Activated CD8-positive, alpha-beta T cell treated with anti-CD3 and anti-CD28 coated beads for 36 hours (primary cell): ENCODE results near the gene MIPOL1. TPM values are rescaled to one million over a fixed set of nuclear protein-coding genes. Genes with fewer than 3 reads are reported as not detected.

Source experiments
- ATAC-seq: fragments of 200-7000 bp; cut with Tn5 transposase; one replicate; pipeline ENCODE4 v1.10.0; 2021; ENCODE audit warnings: mild to moderate bottlenecking, moderate library complexity
- CTCF ChIA-PET: fragments of 350-600 bp; sonication (Branson Sonifier 250); formaldehyde crosslinking; loops from one replicate; lab custom pipeline; 2021; ENCODE audit warnings: antibody characterized with exemption; lab: Charles Lee
- POLR2A ChIA-PET: fragments of 350-600 bp; sonication (Branson Sonifier 250); formaldehyde crosslinking; loops from one replicate; lab custom pipeline; 2021; ENCODE audit warnings: antibody characterized with exemption; lab: Charles Lee
- DNase-seq: peaks from one replicate; pipeline ENCODE4 v3.0.0-alpha.2; 2020
- H3K27ac Mint-ChIP-seq: one replicate; pipeline ENCODE4 v1.8.0; 2021; ENCODE audit warnings: mild to moderate bottlenecking, mixed read lengths
- H3K27me3 Mint-ChIP-seq: one replicate; pipeline ENCODE4 v1.8.0; 2021; ENCODE audit warnings: mixed read lengths
- H3K36me3 Mint-ChIP-seq: one replicate; pipeline ENCODE4 v1.8.0; 2021; ENCODE audit warnings: low read depth, mixed read lengths
- H3K4me1 Mint-ChIP-seq: one replicate; pipeline ENCODE4 v1.8.0; 2021; ENCODE audit warnings: low read depth, mixed read lengths
- H3K4me3 Mint-ChIP-seq: one replicate; pipeline ENCODE4 v1.8.0; 2021; ENCODE audit warnings: mild to moderate bottlenecking, moderate library complexity, mixed read lengths
- H3K9me3 Mint-ChIP-seq: one replicate; pipeline ENCODE4 v1.8.0; 2021; ENCODE audit warnings: mixed read lengths
- CTCF ChIP-seq: fragments of 200-600 bp; IDR thresholded peaks from one replicate; pipeline ENCODE4 v1.8.0; 2022; ENCODE audit warnings: antibody characterized with exemption, mild to moderate bottlenecking
- intact Hi-C: fragments of 100-400 bp; cut with micrococcal nuclease; formaldehyde crosslinking; loops from one replicate; pipeline ENCODE4 v1.10.0; 2022
- total RNA-seq, 2 experiments: library from RNA; stranded (reverse); gene quantifications; one replicate each; pipeline ENCODE4 v1.2.3, GENCODE V29; 2021

MIPOL1 gene
- total RNA-seq, 2 experiments from 2014 or later: not detected

GRCh38 chr14:37252434-37252833, 54.7 kb downstream of the MIPOL1 start:
- H3K36me3 Mint-ChIP-seq: no peaks in the 10 kb centered on the region
- DNase-seq: no peak
- no peak overlapping the region for H3K4me3 Mint-ChIP-seq
- no peak for TF ChIP-seq CTCF
- intact Hi-C loops: no loop called here
- H3K4me1 Mint-ChIP-seq: no peaks in the 10 kb centered on the region
- ChIA-PET CTCF (no interaction called here), POLR2A (no interaction called here)
- H3K27me3 Mint-ChIP-seq: no peaks in the 10 kb centered on the region
- no peak for ATAC-seq
- H3K27ac Mint-ChIP-seq: no peak overlapping the region
- no peaks in the 10 kb centered on the region for H3K9me3 Mint-ChIP-seq

GRCh38 chr14:37253905-37254304, 56.2 kb downstream of the MIPOL1 start:
- H3K36me3 Mint-ChIP-seq: no peaks in the 10 kb centered on the region
- TF ChIP-seq CTCF: no peak
- DNase-seq: no peak
- H3K4me1 Mint-ChIP-seq: no peaks in the 10 kb centered on the region
- no peaks in the 10 kb centered on the region for H3K9me3 Mint-ChIP-seq
- ChIA-PET CTCF (no interaction called here), POLR2A (no interaction called here)
- H3K4me3 Mint-ChIP-seq: no peak overlapping the region
- intact Hi-C loops: no loop called here
- no peaks in the 10 kb centered on the region for H3K27me3 Mint-ChIP-seq
- ATAC-seq: no peak
- H3K27ac Mint-ChIP-seq: no peak overlapping the region

- no peak for TF ChIP-seq CTCF
- Mint-ChIP-seq H3K36me3 (no peaks in the 10 kb centered on the region), H3K4me3 (no peak overlapping the region), H3K9me3 (no peaks in the 10 kb centered on the region), H3K4me1 (no peaks in the 10 kb centered on the region), H3K27ac (no peak overlapping the region), H3K27me3 (no peaks in the 10 kb centered on the region)
- POLR2A ChIA-PET: no interaction called here
- CTCF ChIA-PET: no interaction called here
- DNase-seq (no peak), ATAC-seq (no peak)
- intact Hi-C loops: no loop called here
Observed at GRCh38 chr14:37254411-37254947, 56.7 kb downstream of the MIPOL1 start.

- ATAC-seq (no peak), DNase-seq (no peak)
- Mint-ChIP-seq H3K36me3 (no peaks in the 10 kb centered on the region), H3K27me3 (no peaks in the 10 kb centered on the region), H3K9me3 (no peaks in the 10 kb centered on the region), H3K4me1 (no peaks in the 10 kb centered on the region), H3K27ac (no peak overlapping the region), H3K4me3 (no peak overlapping the region)
- intact Hi-C loops: no loop called here
- TF ChIP-seq CTCF: no peak
- POLR2A ChIA-PET: no interaction called here
- CTCF ChIA-PET: interaction anchor here (0.7 to 3.2 kb wide), 2 partner anchors 9 to 27 kb away, joined by 4 to 9 read pairs; no protein-coding TSS in a partner anchor
Observed at GRCh38 chr14:37257501-37258070, 59.8 kb downstream of the MIPOL1 start.

- CTCF ChIA-PET: no interaction called here
- H3K27ac Mint-ChIP-seq: no peak overlapping the region
- DNase-seq: no peak
Observed at GRCh38 chr14:37262649-37263048, 64.9 kb downstream of the MIPOL1 start.

More at GRCh38 chr14:37262649-37263048, 64.9 kb downstream of the MIPOL1 start:
- H3K27me3 Mint-ChIP-seq: no peaks in the 10 kb centered on the region
- H3K4me3 Mint-ChIP-seq: no peak overlapping the region
- POLR2A ChIA-PET: no interaction called here
- H3K9me3 Mint-ChIP-seq: peaks cover 3% of the 10 kb centered on the region
- intact Hi-C loops: no loop called here
- ATAC-seq: no peak
- no peaks in the 10 kb centered on the region for H3K4me1 Mint-ChIP-seq
- no peaks in the 10 kb centered on the region for H3K36me3 Mint-ChIP-seq
- no peak for TF ChIP-seq CTCF
